Transverse colon (tissue), 4 donors: ENCODE measurements around the gene PRDX4. TPM values are rescaled to one million over a fixed set of nuclear protein-coding genes. Genes with fewer than 3 reads are reported as not detected.

Source experiments
- DNase-seq: peaks from one replicate; pipeline ENCODE4 v3.0.0-alpha.2; 2019
- H3K27ac ChIP-seq, 4 donors: fragments of 200-600 bp; sonication (generic); 2 replicates each; pipeline ENCODE4 v1.5.1; 2016 to 2018; ENCODE audit warnings: inconsistent platforms in 4 of 4
- H3K27me3 ChIP-seq: fragments of 200-600 bp; sonication (generic); 2 replicates; pipeline ENCODE4 v1.5.1; 2017; ENCODE audit warnings: inconsistent platforms
- H3K36me3 ChIP-seq, 4 donors: fragments of 200-600 bp; sonication (generic); 2 replicates each; pipeline ENCODE4 v1.5.1; 2017 to 2019; ENCODE audit warnings: inconsistent platforms in 4 of 4
- H3K4me1 ChIP-seq, 4 donors: fragments of 200-600 bp; sonication (generic); 2 replicates each; pipeline ENCODE4 v1.5.1; 2017 to 2020; ENCODE audit warnings: inconsistent platforms in 4 of 4
- H3K4me3 ChIP-seq, 4 donors: fragments of 200-600 bp; sonication (generic); 1 replicate in 1 of 4; 2 replicates in 3 of 4; pipeline versions ENCODE4 v1.5.1 to v1.6.1; 2017 to 2019; ENCODE audit warnings: inconsistent platforms in 4 of 4
- H3K9me3 ChIP-seq, 2 donors: fragments of 200-600 bp; sonication (generic); 2 replicates each; pipeline ENCODE4 v1.5.1; 2017 to 2019; ENCODE audit warnings: inconsistent platforms in 2 of 2
- EP300 ChIP-seq: sonication (generic); formaldehyde crosslinking; IDR thresholded peaks from one replicate; pipeline ENCODE4 v1.6.1; 2017; ENCODE audit warnings: antibody characterized with exemption, low read depth
- POLR2A ChIP-seq: fragments of 450-650 bp; IDR thresholded peaks from one replicate; pipeline ENCODE4 v1.6.1; 2016; ENCODE audit warnings: antibody characterized with exemption, mild to moderate bottlenecking, moderate library complexity
- POLR2AphosphoS5 ChIP-seq, 3 donors: sonication (generic); formaldehyde crosslinking; IDR thresholded peaks; one replicate each; pipeline ENCODE4 v1.6.1; 2016; ENCODE audit warnings: antibody characterized with exemption in 3 of 3
- WGBS, 2 donors: methylation state at CpG; one replicate each; pipeline ENCODE4 v1.1.5; 2018; ENCODE audit warnings: low coverage in 1 of 2; 5-methylcytosine and 5-hydroxymethylcytosine counted together
- in situ Hi-C, 4 donors: fragments of 200-750 bp; cut with MboI; loops; one replicate each; pipeline versions ENCODE4 v1.15.0 to v1.15.1; 2017; ENCODE audit warnings: low sequenced_read_pairs in 3 of 4, low pct_ligation_motif_present in 1 of 4, low pct_unique_long_range_greater_than_20kb in 1 of 4
- intact Hi-C: fragments of 100-400 bp; cut with DNase I; formaldehyde crosslinking; loops from one replicate; pipeline ENCODE4 v1.15.1; 2023; ENCODE audit warnings: low total_unique reads
- total RNA-seq, 4 donors: library from RNA; depleted of rRNA; stranded (reverse); fragments of >200 nt; gene quantifications; one replicate each; pipeline ENCODE4 v1.1.0, GENCODE V29; 2016
- TF ChIP-seq, protein P1 (sequence below), 5 experiments: fragments of 200-600 bp in 3 of 5; fragments of 450-650 bp in 2 of 5; sonication (generic) in 3 of 5; IDR thresholded peaks; 1 replicate in 2 of 5; 2 replicates in 3 of 5; pipeline ENCODE4 v1.5.1; 2016 to 2017; ENCODE audit warnings: antibody characterized with exemption in 5 of 5, inconsistent platforms in 3 of 5, mild to moderate bottlenecking in 2 of 5, moderate library complexity in 1 of 5

The PRDX4 gene
- total RNA-seq, 4 donors from 2014 or later: 24.3 to 46.2 (median 34.9) TPM

DNA sequence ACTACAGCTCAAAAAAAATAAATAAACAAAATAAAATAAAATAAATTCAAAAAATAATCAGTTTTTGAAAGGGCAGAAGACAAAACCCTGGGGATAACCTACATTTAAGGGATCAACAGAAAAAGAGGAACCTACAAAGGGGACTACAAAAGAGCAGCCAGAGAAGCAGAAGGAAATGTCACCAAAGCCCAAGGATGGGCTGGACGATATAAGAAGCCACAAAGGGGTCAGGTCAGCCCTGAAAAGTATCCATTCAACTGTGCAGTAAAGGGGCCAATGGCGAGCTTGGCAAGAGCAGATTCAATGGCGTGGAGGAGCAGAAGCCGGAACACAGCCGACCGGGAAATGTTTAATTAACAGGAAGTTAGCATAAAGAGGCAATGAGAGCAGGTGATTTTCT is 58.9 kb downstream of the PRDX4 start:
- TF ChIP-seq POLR2AphosphoS5 (IDR thresholded peaks at IDR 0.05) (no peak), POLR2A (no peak), EP300 (no peak)
- TF ChIP-seq, protein P1, sequence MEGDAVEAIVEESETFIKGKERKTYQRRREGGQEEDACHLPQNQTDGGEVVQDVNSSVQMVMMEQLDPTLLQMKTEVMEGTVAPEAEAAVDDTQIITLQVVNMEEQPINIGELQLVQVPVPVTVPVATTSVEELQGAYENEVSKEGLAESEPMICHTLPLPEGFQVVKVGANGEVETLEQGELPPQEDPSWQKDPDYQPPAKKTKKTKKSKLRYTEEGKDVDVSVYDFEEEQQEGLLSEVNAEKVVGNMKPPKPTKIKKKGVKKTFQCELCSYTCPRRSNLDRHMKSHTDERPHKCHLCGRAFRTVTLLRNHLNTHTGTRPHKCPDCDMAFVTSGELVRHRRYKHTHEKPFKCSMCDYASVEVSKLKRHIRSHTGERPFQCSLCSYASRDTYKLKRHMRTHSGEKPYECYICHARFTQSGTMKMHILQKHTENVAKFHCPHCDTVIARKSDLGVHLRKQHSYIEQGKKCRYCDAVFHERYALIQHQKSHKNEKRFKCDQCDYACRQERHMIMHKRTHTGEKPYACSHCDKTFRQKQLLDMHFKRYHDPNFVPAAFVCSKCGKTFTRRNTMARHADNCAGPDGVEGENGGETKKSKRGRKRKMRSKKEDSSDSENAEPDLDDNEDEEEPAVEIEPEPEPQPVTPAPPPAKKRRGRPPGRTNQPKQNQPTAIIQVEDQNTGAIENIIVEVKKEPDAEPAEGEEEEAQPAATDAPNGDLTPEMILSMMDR (IDR thresholded peaks at IDR 0.05): no peak
- in situ Hi-C loops: no loop called here
- H3K4me3 ChIP-seq: no peak overlapping the region
- no peaks in the 10 kb centered on the region for H3K27me3 ChIP-seq
- no peaks in the 10 kb centered on the region for H3K9me3 ChIP-seq
- DNase-seq: no peak
- H3K4me1 ChIP-seq: no peaks in the 10 kb centered on the region
- intact Hi-C loops: no loop called here
- WGBS, 2 donors: 75 to 91% methylated on average over 6 of the region's 6 CpGs
- peaks cover 0 to 5% (median 0%) of the 10 kb centered on the region in 4 donors for H3K36me3 ChIP-seq
- H3K27ac ChIP-seq: no peak overlapping the region

DNA sequence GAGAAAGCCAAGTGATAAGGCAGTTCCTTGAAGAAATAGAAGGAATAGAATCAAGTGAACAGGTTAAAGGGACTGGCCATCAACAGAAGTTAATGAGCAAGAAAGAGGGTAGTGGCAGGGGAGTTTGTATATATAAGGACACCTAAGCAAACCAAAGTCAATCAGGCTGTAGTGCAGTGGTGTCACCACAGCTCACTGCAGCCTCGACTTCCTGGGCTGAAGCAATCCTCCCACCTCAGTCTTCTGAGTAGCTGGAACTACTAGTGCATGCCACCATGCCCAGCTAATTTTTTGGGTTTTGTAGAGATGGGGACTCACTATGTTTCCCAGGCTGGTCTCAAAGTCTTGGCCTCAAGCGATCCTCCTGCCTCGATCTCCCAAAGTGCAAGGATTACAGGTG is 59.9 kb downstream of the PRDX4 start:
- Histone ChIP-seq H3K9me3 (no peaks in the 10 kb centered on the region), H3K36me3 (peaks cover 0 to 5% (median 0%) of the 10 kb centered on the region in 4 donors), H3K4me1 (no peaks in the 10 kb centered on the region), H3K27ac (no peak overlapping the region), H3K27me3 (no peaks in the 10 kb centered on the region), H3K4me3 (no peak overlapping the region)
- intact Hi-C loops: no loop called here
- in situ Hi-C loops: no loop called here
- 84 to 100% methylated on average over 2 to 3 of the region's 3 CpGs for WGBS, 2 donors
- no peak for DNase-seq
- no peak for TF ChIP-seq EP300
- TF ChIP-seq POLR2AphosphoS5 (IDR thresholded peaks at IDR 0.05): no peak
- TF ChIP-seq POLR2A: no peak
- TF ChIP-seq, protein P1 (IDR thresholded peaks at IDR 0.05): no peak

DNA sequence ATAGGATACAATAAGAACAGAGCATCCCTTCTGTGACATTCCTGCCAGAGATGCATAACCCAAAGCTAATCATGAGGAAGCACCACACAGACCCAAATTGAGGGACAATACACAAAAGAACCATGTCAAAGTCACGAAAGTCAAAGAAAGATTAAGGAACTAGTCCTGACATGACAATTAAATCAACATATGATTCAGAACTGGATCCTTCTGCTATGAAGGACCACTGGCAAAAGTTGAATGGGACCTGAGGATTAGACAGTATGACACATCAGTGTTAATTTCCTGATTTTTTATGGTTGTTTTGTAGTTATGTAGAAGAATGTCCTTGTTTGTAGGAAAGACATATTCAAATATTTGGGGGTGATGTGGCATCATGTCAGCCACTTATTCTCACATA is 61.9 kb downstream of the PRDX4 start:
- Histone ChIP-seq H3K36me3 (no peaks in the 10 kb centered on the region), H3K27ac (no peak overlapping the region), H3K4me3 (no peak overlapping the region), H3K9me3 (no peaks in the 10 kb centered on the region), H3K4me1 (no peaks in the 10 kb centered on the region), H3K27me3 (no peaks in the 10 kb centered on the region)
- 79% methylated on average over 1 of the region's 1 CpG; no CpG with 5 or more reads in 1 of the 2 donors for WGBS, 2 donors
- no peak for DNase-seq
- in situ Hi-C loops: no loop called here
- TF ChIP-seq POLR2AphosphoS5 (IDR thresholded peaks at IDR 0.05): no peak
- TF ChIP-seq POLR2A: no peak
- no peak for TF ChIP-seq EP300
- intact Hi-C loops: no loop called here

DNA sequence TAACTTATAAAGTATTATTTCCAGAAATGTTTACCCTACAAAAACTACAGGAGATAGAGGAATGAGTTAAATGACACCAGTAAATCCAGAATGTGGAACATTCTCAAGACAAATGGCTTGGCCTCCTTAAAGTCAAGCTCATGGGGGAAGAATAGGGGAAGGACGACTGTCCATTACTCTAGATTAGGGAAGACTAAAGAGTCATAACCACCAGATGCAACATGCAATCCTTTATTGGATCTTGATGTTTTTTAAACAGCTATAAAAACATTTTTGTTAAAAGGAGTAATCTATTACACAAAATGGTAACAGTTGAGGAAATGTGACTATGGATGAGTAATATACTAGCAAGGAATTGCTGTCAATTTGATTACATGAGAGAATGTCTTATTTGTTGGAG is 64.7 kb downstream of the PRDX4 start:
- H3K36me3 ChIP-seq: no peaks in the 10 kb centered on the region
- no peak for TF ChIP-seq POLR2AphosphoS5 (IDR thresholded peaks at IDR 0.05)
- TF ChIP-seq, protein P1 (IDR thresholded peaks at IDR 0.05): no peak
- no peak for TF ChIP-seq POLR2A
- TF ChIP-seq EP300: no peak
- no peak overlapping the region for H3K27ac ChIP-seq
- no peak for DNase-seq
- no peaks in the 10 kb centered on the region for H3K9me3 ChIP-seq
- H3K4me1 ChIP-seq: no peaks in the 10 kb centered on the region
- intact Hi-C loops (no loop called here), in situ Hi-C loops (no loop called here)
- 79 to 86% methylated on average over 1 of the region's 1 CpG for WGBS, 2 donors
- H3K4me3 ChIP-seq: no peak overlapping the region
- H3K27me3 ChIP-seq: no peaks in the 10 kb centered on the region

DNA sequence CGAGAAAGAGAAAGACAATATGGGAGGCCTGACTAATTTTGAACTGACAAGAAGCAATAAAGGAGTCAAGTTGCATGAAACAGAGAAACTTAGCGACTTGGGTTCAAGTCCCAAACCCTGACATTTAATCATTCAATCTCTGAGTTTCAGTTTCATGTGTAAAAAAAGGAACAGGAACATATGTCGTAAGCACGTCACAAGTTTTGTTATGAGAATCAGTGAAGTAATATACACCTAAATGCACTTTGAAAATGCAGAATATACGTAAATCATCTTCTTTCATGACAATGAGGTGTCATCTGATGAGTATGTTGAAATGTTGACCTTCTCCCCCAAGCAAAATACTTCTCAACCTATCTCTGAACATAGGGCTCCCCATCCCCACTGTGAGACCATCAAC is 65.4 kb downstream of the PRDX4 start:
- Histone ChIP-seq H3K36me3 (no peaks in the 10 kb centered on the region), H3K4me1 (no peaks in the 10 kb centered on the region), H3K27me3 (no peaks in the 10 kb centered on the region), H3K4me3 (no peak overlapping the region), H3K27ac (no peak overlapping the region), H3K9me3 (no peaks in the 10 kb centered on the region)
- DNase-seq: no peak
- in situ Hi-C loops (no loop called here), intact Hi-C loops (no loop called here)
- TF ChIP-seq, protein P1 (IDR thresholded peaks at IDR 0.05): no peak
- TF ChIP-seq POLR2A (no peak), POLR2AphosphoS5 (IDR thresholded peaks at IDR 0.05) (no peak), EP300 (no peak)
- WGBS, 2 donors: 48 to 63% methylated on average over 5 of the region's 5 CpGs
